Measurements from ENCODE around the gene BAIAP2L1.

- TF ChIP-seq ZNF331 (CRISPR knock-in tag; IDR thresholded peaks at IDR 0.05; ENCODE audit: low read depth) (no peak), CTCF (conservative IDR thresholded peaks at IDR 0.05; ENCODE audit: low read depth in 2 of 2) (no peak)
Measured at GRCh38 chr7:98330926-98331529, 69.9 kb downstream of the BAIAP2L1 start.

All from GM23338 (cell line).